GM19238 (cell line): ENCODE measurements around the gene VILL.
"Not testable (repeated sequence)": the region's sequence is repeated elsewhere in the genome, so short reads cannot be mapped to it uniquely, and the experiment has no call there.

Experiments
- DNase-seq: peaks from one replicate; pipeline ENCODE4 v3.0.0; 2011; ENCODE audit warnings: low spot score; ENCODE audit not compliant: insufficient read length

Gene VILL

DNA sequence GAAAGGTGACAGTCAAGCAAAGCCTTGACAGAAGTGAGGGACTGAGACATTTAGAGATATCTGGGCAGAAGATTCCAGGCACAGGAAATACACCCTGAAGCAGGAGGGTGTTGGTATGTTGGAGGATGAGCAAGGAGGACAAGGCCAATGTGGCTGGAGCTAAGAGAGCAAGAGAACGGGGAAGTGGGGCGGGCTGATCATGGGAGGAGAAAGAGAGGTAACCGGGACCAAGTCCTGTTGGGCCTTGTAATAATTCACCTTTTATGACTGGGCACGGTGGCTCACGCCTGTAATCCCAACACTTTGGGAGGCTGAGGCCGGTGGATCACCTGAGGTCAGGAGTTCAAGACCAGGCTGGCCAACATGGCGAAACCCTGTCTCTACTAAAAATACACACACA is 43.0 kb downstream of the VILL start:
- not testable (repeated sequence) for DNase-seq

DNA sequence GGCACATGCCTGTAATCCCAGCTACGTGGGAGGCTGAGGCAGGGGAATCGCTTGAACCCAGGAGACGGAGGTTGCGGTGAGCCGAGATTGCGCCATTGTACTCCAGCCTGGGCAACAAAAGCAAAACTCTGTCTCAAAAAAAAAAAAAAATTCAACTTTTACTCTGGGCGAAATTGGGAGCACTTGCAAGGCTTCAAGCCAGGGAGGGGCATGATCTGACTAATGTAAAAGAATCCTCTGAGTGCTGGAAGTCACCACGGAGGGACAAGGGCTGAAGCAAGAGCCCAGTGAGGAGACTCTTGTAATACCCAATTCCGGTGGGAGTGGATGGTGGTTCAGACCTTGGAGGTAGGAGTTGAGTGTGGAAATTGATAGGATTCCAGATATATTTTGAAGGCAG is 43.7 kb downstream of the VILL start:
- DNase-seq: not testable (repeated sequence)

DNA sequence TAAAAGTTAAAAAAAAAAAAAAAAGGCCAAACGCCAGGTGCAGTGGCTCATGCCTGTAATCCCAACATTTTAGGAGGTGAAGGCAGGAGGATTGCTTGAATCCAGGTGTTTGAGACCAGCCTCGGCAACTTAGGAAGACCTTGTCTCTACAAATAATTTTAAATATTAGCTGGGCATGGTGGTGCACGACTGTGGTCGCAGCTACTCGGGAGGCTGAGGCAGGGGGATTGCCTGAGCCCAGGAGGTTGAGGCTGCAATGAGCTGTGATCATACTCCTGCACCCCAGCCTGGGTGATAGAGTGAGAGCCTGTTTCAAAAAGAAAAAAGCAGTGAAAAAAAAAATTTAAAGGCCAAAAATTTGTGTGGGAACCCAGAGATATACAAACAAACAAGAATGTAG is 45.7 kb downstream of the VILL start:
- DNase-seq: no peak

DNA sequence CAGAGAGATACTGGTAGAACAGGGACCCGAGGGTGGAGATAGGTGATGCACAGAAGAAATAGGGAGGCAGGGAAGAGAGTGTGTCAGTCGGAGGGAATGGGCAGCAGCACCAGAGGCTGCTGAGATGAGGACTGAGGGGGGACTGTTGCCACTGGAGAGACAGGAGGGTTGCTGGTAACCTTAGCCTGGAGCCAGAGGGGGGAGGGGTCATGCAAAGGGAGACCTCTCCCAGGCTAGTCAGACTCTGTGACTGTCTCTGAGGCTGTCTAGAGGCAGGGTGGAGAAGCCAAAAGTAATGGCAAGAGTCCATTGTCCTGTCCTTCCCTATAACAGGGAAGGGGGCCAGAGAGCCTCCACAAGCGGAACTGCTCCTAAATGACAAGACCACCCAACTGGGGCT is 46.3 kb downstream of the VILL start:
- no peak for DNase-seq

DNA sequence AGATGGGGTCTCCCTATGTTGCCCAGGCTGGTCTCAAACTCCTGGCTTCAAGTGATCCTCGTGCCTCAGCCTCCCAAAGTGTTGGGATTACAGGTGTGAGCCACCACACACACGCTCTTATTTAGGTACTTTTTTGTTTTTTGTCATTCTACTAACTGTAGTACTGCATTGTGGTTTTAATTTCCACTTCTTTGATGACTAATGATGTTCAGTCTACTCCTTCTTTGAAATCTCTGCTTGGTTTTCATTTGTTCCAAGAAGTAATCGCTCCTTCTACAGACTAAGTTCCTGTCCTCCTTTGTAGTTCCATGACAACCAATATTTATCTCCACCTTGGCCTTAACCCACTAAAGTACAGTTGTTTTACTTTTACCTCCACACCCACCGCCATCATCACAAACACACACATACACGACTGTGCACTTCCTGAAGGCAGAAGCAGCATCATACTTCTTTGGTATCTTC is 47.9 kb downstream of the VILL start:
- DNase-seq: no peak

DNA sequence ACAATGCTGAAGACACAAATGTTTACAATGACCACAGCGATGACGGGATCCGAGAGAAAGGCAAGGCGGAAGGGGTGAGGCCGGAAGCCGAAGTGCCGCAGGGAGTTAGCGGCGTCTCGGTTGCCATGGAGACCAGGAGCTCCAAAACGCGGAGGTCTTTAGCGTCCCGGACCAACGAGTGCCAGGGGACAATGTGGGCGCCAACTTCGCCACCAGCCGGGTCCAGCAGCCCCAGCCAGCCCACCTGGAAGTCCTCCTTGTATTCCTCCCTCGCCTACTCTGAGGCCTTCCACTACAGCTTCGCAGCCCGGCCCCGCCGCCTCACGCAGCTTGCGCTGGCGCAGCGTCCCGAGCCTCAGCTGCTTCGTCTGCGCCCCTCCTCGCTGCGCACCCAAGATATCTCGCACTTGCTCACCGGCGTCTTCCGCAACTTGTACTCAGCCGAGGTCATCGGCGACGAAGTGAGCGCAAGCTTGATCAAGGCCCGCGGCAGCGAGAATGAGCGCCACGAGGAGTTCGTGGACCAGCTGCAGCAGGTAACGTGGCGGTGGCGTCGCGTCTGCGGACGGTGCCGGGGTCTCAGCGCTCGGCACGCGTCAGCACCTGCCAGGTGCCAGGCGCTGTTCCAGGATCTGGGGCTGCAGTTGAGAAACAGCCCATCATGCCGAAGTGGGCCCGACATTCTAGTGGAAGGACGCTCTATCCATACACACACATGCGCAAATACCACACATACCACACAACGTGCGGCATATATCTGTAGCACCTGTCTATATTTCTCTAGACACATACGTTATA is 48.7 kb downstream of the VILL start, which contains the start of gene DLEC1:
TSS of gene DLEC1 (plus strand) at position 108 of the 798 bp plus-strand sequence. CDS start at position 126, 18 bp downstream.
- peak; percentile 84 for DNase-seq

DNA sequence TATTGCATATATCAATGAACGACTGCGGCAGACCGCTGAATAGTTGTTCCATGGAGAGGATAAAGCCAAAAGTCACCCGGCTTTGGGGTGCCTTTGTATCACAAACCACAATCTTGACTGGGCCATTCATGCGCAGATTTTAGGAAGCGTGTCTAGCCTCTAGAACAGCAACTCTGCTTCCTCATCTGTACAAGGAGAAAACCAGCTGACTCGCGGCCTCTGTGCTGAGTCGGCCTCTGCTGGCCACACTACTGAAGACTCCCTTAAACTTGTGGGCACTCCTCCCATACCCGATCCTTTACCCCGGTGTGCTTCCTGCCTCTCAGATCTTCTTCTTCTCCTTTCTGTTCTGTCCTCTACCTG is 49.3 kb downstream of the VILL start:
- no peak for DNase-seq

DNA sequence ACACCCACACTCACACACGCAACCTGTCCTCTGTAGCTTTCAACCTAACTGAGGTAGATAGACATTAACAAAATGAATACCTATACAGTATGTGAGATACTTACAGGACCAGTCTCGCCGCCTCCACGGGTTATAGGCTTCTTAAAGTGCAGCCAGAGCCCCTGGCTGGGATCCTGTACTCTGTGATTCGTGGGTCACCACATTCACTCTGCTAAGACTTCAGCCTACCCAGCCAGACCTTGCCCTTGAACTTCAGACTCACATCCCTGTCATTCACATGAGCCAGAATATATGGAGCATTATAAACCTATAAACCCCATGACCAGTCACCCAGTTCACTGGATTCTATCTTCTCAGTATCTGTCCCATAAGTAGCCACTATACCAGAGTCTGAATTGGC is 49.8 kb downstream of the VILL start:
- no peak for DNase-seq

DNA sequence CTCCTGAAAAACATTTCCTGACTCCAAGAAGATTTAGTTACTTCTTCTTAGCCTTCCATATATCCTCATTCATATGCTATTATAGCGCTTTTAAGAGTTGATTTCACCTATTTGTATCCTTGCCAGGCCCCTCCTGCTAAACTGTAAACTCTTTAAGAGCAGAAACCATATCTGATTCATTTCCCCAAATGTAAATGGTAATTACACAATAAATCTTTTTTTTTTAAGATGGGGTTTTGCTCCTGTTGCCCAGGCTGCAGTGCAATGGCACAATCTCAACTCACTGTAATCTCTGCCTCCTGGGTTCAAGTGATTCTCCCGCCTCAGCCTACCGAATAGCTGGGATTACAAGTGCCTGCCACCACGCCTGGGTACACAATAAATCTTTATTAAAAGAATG is 52.9 kb downstream of the VILL start:
- DNase-seq: no peak

DNA sequence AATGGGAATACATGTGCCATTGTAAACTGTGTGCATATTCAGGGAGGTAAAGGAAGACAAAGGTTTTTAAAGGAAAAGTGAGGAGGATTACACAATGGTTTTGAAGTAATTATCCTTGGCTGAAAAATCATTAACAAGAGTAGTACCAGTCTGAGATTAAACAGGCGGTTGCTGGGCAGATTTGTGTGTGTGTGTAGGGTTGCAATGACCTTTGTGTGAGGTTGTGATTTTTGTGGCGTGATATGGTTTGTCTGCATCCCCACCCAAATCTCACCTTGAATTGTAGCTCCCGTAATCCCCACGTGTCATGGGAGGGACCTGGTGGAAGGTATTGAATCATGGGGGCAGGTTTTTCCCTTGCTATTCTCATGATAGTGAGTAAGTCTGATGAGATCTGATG is 55.4 kb downstream of the VILL start:
- no peak for DNase-seq

DNA sequence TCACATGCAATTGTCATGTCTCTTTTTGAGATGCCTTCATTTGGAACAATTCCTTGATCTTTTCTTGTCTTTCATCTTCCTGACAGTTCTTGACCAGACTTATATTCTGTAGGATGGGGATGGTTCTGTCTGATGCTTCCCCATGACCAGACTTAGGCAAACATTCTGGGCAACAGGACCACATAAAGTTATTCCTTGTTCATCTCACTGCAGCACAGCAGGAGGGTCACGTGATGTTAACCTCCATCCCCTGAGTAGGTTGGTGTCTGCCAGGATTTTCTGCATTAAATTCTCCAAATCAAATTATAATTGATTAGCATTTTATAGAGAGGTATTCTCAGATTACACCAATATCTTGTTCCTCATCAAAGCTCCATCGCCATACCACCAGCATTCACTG is 56.2 kb downstream of the VILL start:
- DNase-seq: no peak

DNA sequence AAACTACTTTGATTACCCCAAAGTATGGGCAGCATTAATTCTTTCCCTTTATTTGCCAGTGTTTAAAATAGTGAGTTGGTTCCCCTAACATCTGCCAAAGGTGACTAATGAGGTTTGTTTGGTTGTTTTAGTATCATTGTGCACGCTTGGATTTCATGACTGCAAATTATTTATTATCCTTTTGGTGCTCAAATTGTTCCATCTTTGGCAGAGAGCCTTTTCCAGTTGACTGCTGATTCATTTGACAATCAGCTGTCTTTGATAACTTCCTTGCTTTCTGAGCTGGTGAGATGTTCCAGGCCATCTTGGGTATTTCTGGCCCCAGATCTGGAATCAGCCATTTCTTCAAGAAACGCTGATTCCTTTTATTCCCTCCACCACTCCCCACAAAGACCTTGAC is 57.3 kb downstream of the VILL start:
- DNase-seq: no peak

DNA sequence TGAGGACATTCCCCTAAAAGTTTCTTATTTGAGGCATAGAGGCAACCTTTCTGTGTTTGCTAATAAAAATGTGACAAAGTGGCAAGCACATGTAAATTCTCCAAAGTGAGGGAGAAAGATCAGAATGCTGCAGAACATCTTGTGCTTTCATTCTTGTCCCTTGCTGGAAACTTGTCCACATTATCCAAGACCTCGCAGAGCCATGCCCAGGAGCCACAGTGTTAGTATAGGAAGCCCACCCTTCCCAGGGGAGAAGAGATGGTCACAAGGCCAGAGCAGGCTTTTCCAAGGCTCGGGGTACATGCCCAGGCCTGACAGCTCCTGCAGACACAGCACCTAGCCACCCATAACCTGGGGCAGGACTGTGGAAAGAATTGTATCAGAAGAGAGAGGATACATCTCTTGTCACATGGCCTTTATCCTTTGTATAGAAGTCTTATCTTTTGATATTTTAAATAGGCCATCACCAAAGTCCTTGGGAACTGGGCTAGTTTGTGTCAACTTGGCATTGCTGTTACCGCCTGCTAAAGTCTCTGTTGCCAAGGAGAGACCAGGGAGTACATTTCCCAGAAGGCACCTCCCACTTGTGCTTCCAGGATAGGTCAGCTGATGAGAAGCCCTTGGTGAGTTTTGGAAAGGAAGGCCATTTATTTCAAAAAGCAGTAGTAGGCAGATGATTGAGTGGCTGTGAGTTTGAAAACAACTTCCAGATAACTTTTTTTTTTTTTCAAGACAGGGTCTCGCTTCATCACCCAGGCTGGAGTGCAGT is 59.0 kb downstream of the VILL start:
- DNase-seq: no peak

DNA sequence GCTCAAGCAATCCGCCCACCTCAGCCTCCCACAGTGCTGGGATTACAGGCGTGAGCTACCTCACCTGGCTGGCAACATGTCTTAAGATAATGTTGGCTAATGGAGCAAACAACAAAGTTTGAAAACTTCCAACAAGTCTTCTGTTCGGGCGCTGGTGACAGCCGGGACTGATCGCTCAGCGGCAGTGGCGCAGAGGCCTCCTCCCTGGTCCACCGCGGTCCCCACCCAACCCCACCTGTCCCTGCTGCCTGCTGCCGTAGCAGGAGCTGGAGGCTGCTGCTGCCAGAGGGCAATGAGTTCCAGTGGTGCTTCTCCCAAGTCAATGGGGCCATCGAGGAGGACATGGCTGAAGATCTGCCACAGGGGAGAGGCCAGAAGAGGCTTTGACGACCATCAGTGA is 60.5 kb downstream of the VILL start:
- DNase-seq: no peak

DNA sequence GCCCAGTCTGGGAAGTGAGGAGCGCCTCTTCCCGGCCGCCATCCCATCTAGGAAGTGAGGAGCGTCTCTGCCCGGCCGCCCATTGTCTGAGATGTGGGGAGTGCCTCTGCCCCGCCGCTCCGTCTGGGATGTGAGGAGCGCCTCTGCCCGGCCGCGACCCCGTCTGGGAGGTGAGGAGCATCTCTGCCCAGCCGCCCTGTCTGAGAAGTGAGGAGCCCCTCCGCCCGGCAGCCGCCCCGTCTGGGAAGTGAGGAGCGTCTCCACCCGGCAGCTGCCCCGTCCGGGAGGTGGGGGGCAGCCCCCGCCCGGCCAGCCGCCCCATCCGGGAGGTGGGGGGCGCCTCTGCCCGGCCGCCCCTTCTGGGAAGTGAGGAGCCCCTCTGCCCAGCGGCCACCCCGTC is 62.7 kb downstream of the VILL start:
- DNase-seq: not testable (repeated sequence)

DNA sequence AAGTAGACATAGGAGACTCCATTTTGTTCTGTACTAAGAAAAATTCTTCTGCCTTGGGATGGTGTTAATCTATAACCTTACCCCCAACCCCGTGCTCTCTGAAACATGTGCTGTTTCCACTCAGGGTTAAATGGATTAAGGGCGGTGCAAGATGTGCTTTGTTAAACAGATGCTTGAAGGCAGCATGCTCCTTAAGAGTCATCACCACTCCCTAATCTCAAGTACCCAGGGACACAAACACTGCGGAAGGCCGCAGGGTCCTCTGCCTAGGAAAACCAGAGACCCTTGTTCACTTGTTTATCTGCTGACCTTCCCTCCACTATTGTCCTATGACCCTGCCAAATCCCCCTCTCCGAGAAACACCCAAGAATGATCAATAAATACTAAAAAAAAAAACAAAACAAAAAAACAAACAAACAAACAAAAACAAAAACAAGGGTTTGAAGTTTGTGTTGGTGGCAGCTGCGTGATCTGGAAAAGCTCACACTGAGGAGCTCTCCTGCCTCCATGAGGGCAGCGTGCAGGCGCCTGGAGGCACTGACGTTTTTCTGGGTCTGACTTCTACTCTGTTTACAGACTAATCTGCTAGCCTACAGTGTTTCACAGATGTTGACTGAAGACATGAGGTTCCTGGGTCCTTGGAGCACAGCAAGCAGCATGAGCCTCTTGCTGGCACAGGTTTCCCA is 63.4 kb downstream of the VILL start:
- DNase-seq: not testable (repeated sequence)

DNA sequence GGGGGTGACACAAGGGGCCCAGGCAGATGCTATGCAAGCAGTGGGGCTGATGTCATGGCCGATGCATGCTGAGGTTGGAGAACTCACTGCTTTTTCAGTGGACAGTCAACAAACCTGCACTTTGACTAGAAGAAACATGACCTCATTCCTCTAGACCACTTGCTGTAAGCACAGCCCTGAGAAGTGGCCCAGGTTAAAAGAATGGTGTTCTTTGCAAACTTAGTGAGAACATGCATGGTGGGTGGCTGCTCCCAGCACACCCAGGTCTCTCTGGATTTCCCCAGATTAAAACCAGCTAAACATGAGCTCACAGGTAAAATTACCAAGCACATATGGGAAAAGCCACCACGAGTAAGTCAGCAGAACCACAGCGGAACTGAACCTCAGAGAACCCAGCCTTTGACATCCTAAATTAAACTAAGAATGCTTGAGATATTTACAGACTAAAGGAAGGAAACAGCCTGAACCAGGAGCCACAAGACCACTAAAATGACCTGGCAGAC is 64.0 kb downstream of the VILL start:
- DNase-seq: no peak
